Left renal cortex interstitium (tissue), 4 donors: ENCODE measurements around the gene RHOB. TPM values are rescaled to one million over a fixed set of nuclear protein-coding genes. Genes with fewer than 3 reads are reported as not detected.
"Not testable (repeated sequence)": the region's sequence is repeated elsewhere in the genome, so short reads cannot be mapped to it uniquely, and the experiment has no call there.

Source experiments
- DNase-seq, 4 donors: peaks; one replicate each; pipeline ENCODE4 v3.0.0-alpha.2; 2013; ENCODE audit warnings: low read depth in 4 of 4, low spot score in 2 of 4, missing footprints in 1 of 4
- polyA plus RNA-seq, 4 donors: library from polyadenylated mRNA; unstranded; fragments of 120-200 nt; gene quantifications; one replicate each; pipeline ENCODE4 v1.2.1, GENCODE V29; 2013; ENCODE audit not compliant: insufficient read length in 4 of 4

Gene RHOB
- polyA plus RNA-seq, 4 donors, result 66.8 to 101 (median 88.3) TPM

- DNase-seq, result no peak
Measured at GRCh38 chr2:20487392-20488174, 40.7 kb downstream of the RHOB start.

- no peak for DNase-seq
Measured at GRCh38 chr2:20488201-20488641, 41.3 kb downstream of the RHOB start.

- DNase-seq, result no peak
Measured at GRCh38 chr2:20488782-20489181, 41.9 kb downstream of the RHOB start.

GRCh38 chr2:20490300-20491181 is 43.7 kb downstream of the RHOB start:
- no peak for DNase-seq

- DNase-seq, result no peak
Measured at GRCh38 chr2:20491739-20492531, 45.1 kb downstream of the RHOB start.

- not testable (repeated sequence) for DNase-seq
Measured at GRCh38 chr2:20493095-20493494, 46.2 kb downstream of the RHOB start.

GRCh38 chr2:20494241-20494640 is 47.4 kb downstream of the RHOB start:
- no peak for DNase-seq

GRCh38 chr2:20496076-20496872 is 49.4 kb downstream of the RHOB start:
- no peak for DNase-seq

GRCh38 chr2:20496942-20497341 is 50.1 kb downstream of the RHOB start:
- DNase-seq, result no peak

Other genes with a start within 250 kb of the RHOB start
- 10 to 100 TPM; 25.4 to 32.3 (median 28.6) TPM for gene SDC1, start 221.9 kb upstream of the RHOB start, polyA plus RNA-seq
- 100 to 1,000 TPM in 2 of 4 donors, 10 to 100 TPM in 2; 96.7 to 113 (median 103) TPM for gene PUM2, start 96.2 kb upstream of the RHOB start, polyA plus RNA-seq
- 10 to 100 TPM; 15.9 to 22.5 (median 20.5) TPM for gene HS1BP3, start 204.0 kb downstream of the RHOB start, polyA plus RNA-seq
- gene GDF7, start 220.1 kb downstream of the RHOB start, polyA plus RNA-seq, result 1 to 10 TPM; 3.2 to 7.8 (median 4.5) TPM